HG02970 (cell line): Measurements from ENCODE around the gene UCN2.

Experiments used
- ATAC-seq: cut with Tn5 transposase; IDR thresholded peaks from one replicate; pipeline ENCODE4 v1.9.1; 2021; ENCODE audit warnings: mild to moderate bottlenecking, moderate library complexity, moderate number of reproducible peaks; ENCODE audit not compliant: unreplicated experiment, low FRiP score

UCN2 gene

GRCh38 chr3:48591886-48592518 lies 28.4 kb upstream of the UCN2 start:
- no peak for ATAC-seq

- no peak for ATAC-seq
Observed at GRCh38 chr3:48591436-48591835, 27.9 kb upstream of the UCN2 start.

GRCh38 chr3:48588230-48588629 lies 24.6 kb upstream of the UCN2 start:
- no peak for ATAC-seq

- ATAC-seq = no peak
Observed at GRCh38 chr3:48587686-48588085, 24.1 kb upstream of the UCN2 start.

GRCh38 chr3:48585411-48585810 lies 21.8 kb upstream of the UCN2 start:
- no peak for ATAC-seq

- no peak for ATAC-seq
Observed at GRCh38 chr3:48584836-48585235, 21.3 kb upstream of the UCN2 start.

- ATAC-seq = no peak
Observed at GRCh38 chr3:48581621-48582481, 18.3 kb upstream of the UCN2 start.

GRCh38 chr3:48576647-48577046 lies 13.1 kb upstream of the UCN2 start:
- ATAC-seq = no peak

- no peak for ATAC-seq
Observed at GRCh38 chr3:48575366-48575765, 11.8 kb upstream of the UCN2 start.

- ATAC-seq = no peak
Observed at GRCh38 chr3:48573973-48574585, 10.5 kb upstream of the UCN2 start.

GRCh38 chr3:48572517-48572916 lies 8.9 kb upstream of the UCN2 start:
- ATAC-seq = no peak

GRCh38 chr3:48571938-48572337 lies 8.4 kb upstream of the UCN2 start:
- no peak for ATAC-seq

GRCh38 chr3:48569808-48570450 lies 6.3 kb upstream of the UCN2 start:
- no peak for ATAC-seq

GRCh38 chr3:48569400-48569799 lies 5.8 kb upstream of the UCN2 start:
- ATAC-seq = no peak

GRCh38 chr3:48568476-48568875 lies 4.9 kb upstream of the UCN2 start:
- ATAC-seq = no peak

GRCh38 chr3:48567500-48567899 lies 3.9 kb upstream of the UCN2 start:
- ATAC-seq = no peak

- no peak for ATAC-seq
Observed at GRCh38 chr3:48567090-48567489, 3.5 kb upstream of the UCN2 start.

GRCh38 chr3:48566401-48566760 lies 2.8 kb upstream of the UCN2 start:
- ATAC-seq = no peak

- no peak for ATAC-seq
Observed at GRCh38 chr3:48565591-48566400, 2.2 kb upstream of the UCN2 start.

GRCh38 chr3:48565186-48565585 lies 1.6 kb upstream of the UCN2 start:
- ATAC-seq = no peak
